Hepatocyte (in vitro differentiated cells): Measurements from ENCODE around the gene BAZ2B.

Experiments used
- CTCF ChIP-seq: fragments of 200-600 bp; sonication (generic); IDR thresholded peaks from 2 replicates; pipeline ENCODE4 v1.5.1; 2016; ENCODE audit warnings: antibody characterized with exemption, mild to moderate bottlenecking; ENCODE audit not compliant: poor library complexity
- EZH2 ChIP-seq: fragments of 200-600 bp; sonication (generic); IDR thresholded peaks from 2 replicates; pipeline ENCODE4 v1.6.1; 2016; ENCODE audit warnings: antibody characterized with exemption, mild to moderate bottlenecking, borderline replicate concordance
- EZH2phosphoT487 ChIP-seq: fragments of 200-600 bp; sonication (generic); IDR thresholded peaks from one replicate; pipeline ENCODE4 v1.6.1; 2018; ENCODE audit warnings: antibody characterized with exemption, mild to moderate bottlenecking, low read depth, moderate library complexity; ENCODE audit not compliant: unreplicated experiment, severe bottlenecking

GRCh38 chr2:159356053-159356554 is 260.2 kb downstream of the BAZ2B start:
- TF ChIP-seq CTCF (no peak), EZH2 (no peak), EZH2phosphoT487 (no peak)
